ENCODE results near the gene PTK7.
"Not testable (repeated sequence)": the region's sequence is repeated elsewhere in the genome, so short reads cannot be mapped to it uniquely, and the experiment has no call there.

PTK7 gene

DNA sequence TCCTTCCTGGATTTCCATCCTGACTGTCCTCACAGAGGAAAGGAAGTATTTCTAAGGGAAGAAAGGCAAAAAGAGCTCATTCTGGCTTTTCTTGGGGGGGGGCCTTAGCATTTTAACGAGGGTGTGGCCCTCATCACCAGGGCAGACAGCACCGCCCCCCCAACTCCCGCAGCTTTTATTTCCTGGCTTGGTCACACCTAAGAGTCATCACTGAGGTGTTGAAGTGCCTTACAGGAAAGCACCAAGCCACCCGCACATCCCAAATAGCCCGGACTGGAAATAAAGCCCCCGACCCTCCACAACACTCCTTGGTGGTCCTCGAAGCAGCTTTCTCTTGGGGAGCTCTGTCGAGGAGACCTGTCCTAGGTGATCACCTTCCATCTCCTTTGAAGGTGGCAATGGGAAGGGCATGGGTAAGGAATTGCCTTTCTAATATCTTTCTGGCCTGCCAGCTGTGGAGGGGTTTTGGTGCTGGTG, 1.3 kb downstream of the PTK7 start:
- Histone ChIP-seq H3K27me3 (ENCODE audit: insufficient read depth, low read length) (no peaks in the 10 kb centered on the region), H3K9me3 (ENCODE audit: insufficient read depth, low read depth, low read length) (no peaks in the 10 kb centered on the region), H3K4me1 (ENCODE audit: insufficient read depth, low read length) (peaks cover 27% of the 10 kb centered on the region), H3K9ac (ENCODE audit: low read depth, low read length) (peak overlapping the region; percentile 92; the same call in 1 of the 2 replicates), H3K27ac (ENCODE audit: low read length) (no peak overlapping the region), H3K4me3 (ENCODE audit: low read length) (peak overlapping the region; percentile 85), H3K36me3 (ENCODE audit: insufficient read depth, low read depth, low read length) (peaks cover 18% of the 10 kb centered on the region; the same call in 1 of the 2 replicates)

DNA sequence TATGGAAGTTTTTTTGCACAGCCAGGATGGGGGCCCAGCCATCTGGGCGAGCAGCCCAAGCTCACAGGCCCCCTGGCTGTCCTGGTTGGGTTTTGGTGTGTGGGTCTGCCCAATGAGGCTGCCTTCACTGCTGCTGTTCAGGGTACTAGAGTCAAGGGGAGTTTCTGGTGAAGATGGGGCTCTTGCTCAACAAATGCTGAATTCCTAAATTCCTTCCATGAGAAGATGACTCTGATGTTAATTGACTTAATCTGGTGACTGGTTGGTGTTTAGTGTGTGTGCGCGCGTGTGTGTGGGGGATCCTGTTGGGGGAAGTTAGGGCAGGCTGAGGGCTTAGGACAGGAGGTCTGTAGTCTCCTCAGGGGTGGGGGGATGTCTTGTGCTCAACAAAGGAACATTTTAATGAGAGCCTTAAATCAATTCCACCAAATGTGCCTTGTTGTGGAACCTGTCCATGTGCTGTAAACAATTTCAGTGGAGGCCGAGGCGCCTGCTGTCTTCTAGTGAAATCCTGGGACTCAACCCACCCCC, 1.9 kb downstream of the PTK7 start:
- H3K27me3 ChIP-seq (ENCODE audit: insufficient read depth, low read length) = no peaks in the 10 kb centered on the region
- no peak overlapping the region for H3K27ac ChIP-seq (ENCODE audit: low read length)
- H3K4me1 ChIP-seq (ENCODE audit: insufficient read depth, low read length) = peaks cover 27% of the 10 kb centered on the region
- H3K9ac ChIP-seq (ENCODE audit: low read depth, low read length) = peak overlapping the region; percentile 6; the same call in 1 of the 2 replicates
- peak overlapping the region; percentile 85 for H3K4me3 ChIP-seq (ENCODE audit: low read length)
- H3K36me3 ChIP-seq (ENCODE audit: insufficient read depth, low read depth, low read length) = peaks cover 18% of the 10 kb centered on the region; the same call in 1 of the 2 replicates
- no peaks in the 10 kb centered on the region for H3K9me3 ChIP-seq (ENCODE audit: insufficient read depth, low read depth, low read length)

- H3K4me1 ChIP-seq (ENCODE audit: insufficient read depth, low read length) = peaks cover 27% of the 10 kb centered on the region
- H3K27me3 ChIP-seq (ENCODE audit: insufficient read depth, low read length) = no peaks in the 10 kb centered on the region
- H3K9me3 ChIP-seq (ENCODE audit: insufficient read depth, low read depth, low read length) = no peaks in the 10 kb centered on the region
- peak overlapping the region; percentile 85; the same call in 1 of the 2 replicates for H3K4me3 ChIP-seq (ENCODE audit: low read length)
- no peak overlapping the region for H3K9ac ChIP-seq (ENCODE audit: low read depth, low read length)
- H3K36me3 ChIP-seq (ENCODE audit: insufficient read depth, low read depth, low read length) = peaks cover 15% of the 10 kb centered on the region; the same call in 1 of the 2 replicates
- no peak overlapping the region for H3K27ac ChIP-seq (ENCODE audit: low read length)
These were observed 2.6 kb downstream of the PTK7 start for GRCh38 chr6:43078691-43079090.

- Histone ChIP-seq H3K27ac (ENCODE audit: low read length) (no peak overlapping the region), H3K27me3 (ENCODE audit: insufficient read depth, low read length) (no peaks in the 10 kb centered on the region), H3K4me3 (ENCODE audit: low read length) (no peak overlapping the region), H3K9me3 (ENCODE audit: insufficient read depth, low read depth, low read length) (no peaks in the 10 kb centered on the region), H3K9ac (ENCODE audit: low read depth, low read length) (no peak overlapping the region), H3K4me1 (ENCODE audit: insufficient read depth, low read length) (peaks cover 11% of the 10 kb centered on the region; the same call in 1 of the 2 replicates), H3K36me3 (ENCODE audit: insufficient read depth, low read depth, low read length) (peaks cover 5% of the 10 kb centered on the region; the same call in 1 of the 2 replicates)
These were observed 4.9 kb downstream of the PTK7 start for GRCh38 chr6:43081043-43081442.

DNA sequence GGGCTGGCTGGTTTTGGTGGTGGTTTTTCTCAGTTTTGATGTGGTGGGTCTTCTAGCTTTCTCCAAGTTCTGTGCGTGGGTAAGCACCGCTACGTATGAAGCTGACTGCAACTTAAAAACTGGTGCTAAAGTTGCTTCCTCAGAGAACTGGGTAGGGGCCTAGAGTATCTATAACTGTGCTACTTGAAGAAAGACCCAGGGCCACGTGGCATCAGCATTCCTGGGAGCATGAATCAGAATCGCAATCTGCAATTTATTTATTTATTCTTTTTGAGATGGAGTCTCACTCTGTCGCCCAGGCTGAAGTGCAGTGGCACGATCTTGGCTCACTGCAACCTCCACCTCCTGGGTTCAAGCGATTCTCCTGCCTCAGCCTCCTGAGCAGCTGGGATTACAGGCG, 5.8 kb downstream of the PTK7 start:
- H3K36me3 ChIP-seq (ENCODE audit: insufficient read depth, low read depth, low read length) = not testable (repeated sequence)

GRCh38 chr6:43082806-43083655, 6.9 kb downstream of the PTK7 start:
- H3K4me1 ChIP-seq (ENCODE audit: insufficient read depth, low read length) = peaks cover 8% of the 10 kb centered on the region; the same call in 1 of the 2 replicates
- peaks cover 5% of the 10 kb centered on the region; the same call in 1 of the 2 replicates for H3K36me3 ChIP-seq (ENCODE audit: insufficient read depth, low read depth, low read length)
- H3K9me3 ChIP-seq (ENCODE audit: insufficient read depth, low read depth, low read length) = no peaks in the 10 kb centered on the region
- H3K4me3 ChIP-seq (ENCODE audit: low read length) = no peak overlapping the region
- no peak overlapping the region for H3K9ac ChIP-seq (ENCODE audit: low read depth, low read length)
- no peaks in the 10 kb centered on the region for H3K27me3 ChIP-seq (ENCODE audit: insufficient read depth, low read length)
- no peak overlapping the region for H3K27ac ChIP-seq (ENCODE audit: low read length)

More for the DNA sequence above, 5.8 kb downstream of the PTK7 start:
- H3K4me3 ChIP-seq (ENCODE audit: low read length); H3K9ac ChIP-seq (ENCODE audit: low read depth, low read length); H3K27ac ChIP-seq (ENCODE audit: low read length); H3K27me3 ChIP-seq (ENCODE audit: insufficient read depth, low read length); H3K9me3 ChIP-seq (ENCODE audit: insufficient read depth, low read depth, low read length): not testable (repeated sequence)
- H3K4me1 ChIP-seq (ENCODE audit: insufficient read depth, low read length) = peaks cover 11% of the 10 kb centered on the region; the same call in 1 of the 2 replicates

- no peaks in the 10 kb centered on the region for H3K27me3 ChIP-seq (ENCODE audit: insufficient read depth, low read length)
- H3K36me3 ChIP-seq (ENCODE audit: insufficient read depth, low read depth, low read length) = peaks cover under 1% of the 10 kb centered on the region; the same call in 1 of the 2 replicates
- no peak overlapping the region for H3K9ac ChIP-seq (ENCODE audit: low read depth, low read length)
- no peak overlapping the region for H3K27ac ChIP-seq (ENCODE audit: low read length)
- peaks cover 21% of the 10 kb centered on the region for H3K4me1 ChIP-seq (ENCODE audit: insufficient read depth, low read length)
- no peaks in the 10 kb centered on the region for H3K9me3 ChIP-seq (ENCODE audit: insufficient read depth, low read depth, low read length)
- no peak overlapping the region for H3K4me3 ChIP-seq (ENCODE audit: low read length)
These were observed 10.0 kb downstream of the PTK7 start for GRCh38 chr6:43086022-43086658.

- H3K4me3 ChIP-seq (ENCODE audit: low read length) = no peak overlapping the region
- H3K27ac ChIP-seq (ENCODE audit: low read length) = no peak overlapping the region
- no peaks in the 10 kb centered on the region for H3K36me3 ChIP-seq (ENCODE audit: insufficient read depth, low read depth, low read length)
- H3K9me3 ChIP-seq (ENCODE audit: insufficient read depth, low read depth, low read length) = no peaks in the 10 kb centered on the region
- no peak overlapping the region for H3K9ac ChIP-seq (ENCODE audit: low read depth, low read length)
- H3K27me3 ChIP-seq (ENCODE audit: insufficient read depth, low read length) = no peaks in the 10 kb centered on the region
- peaks cover 31% of the 10 kb centered on the region for H3K4me1 ChIP-seq (ENCODE audit: insufficient read depth, low read length)
These were observed 12.5 kb downstream of the PTK7 start for GRCh38 chr6:43088654-43089056.

DNA sequence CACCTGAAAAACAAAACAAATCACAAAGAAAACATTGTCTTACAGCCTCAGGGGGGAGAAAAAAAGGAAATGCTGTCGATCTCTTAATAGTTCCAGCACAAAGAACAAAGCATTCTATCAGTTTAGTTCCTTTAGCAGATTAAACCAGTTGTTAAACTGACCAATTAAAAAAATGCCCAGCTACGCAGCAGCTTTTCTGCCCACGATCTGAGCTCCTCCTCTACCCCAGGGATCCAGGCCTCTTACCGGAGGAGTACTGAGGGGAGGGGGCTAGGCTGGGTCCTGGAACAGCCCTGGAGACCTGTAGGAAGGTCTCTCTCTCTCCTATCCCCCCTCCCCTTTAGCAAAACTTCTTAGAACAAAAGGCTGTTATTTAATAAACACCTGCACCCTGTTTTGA, 13.4 kb downstream of the PTK7 start:
- no peaks in the 10 kb centered on the region for H3K27me3 ChIP-seq (ENCODE audit: insufficient read depth, low read length)
- peak overlapping the region; percentile 34 for H3K4me3 ChIP-seq (ENCODE audit: low read length)
- no peaks in the 10 kb centered on the region for H3K9me3 ChIP-seq (ENCODE audit: insufficient read depth, low read depth, low read length)
- no peaks in the 10 kb centered on the region for H3K36me3 ChIP-seq (ENCODE audit: insufficient read depth, low read depth, low read length)
- H3K9ac ChIP-seq (ENCODE audit: low read depth, low read length) = peak overlapping the region; percentile 73; the same call in 1 of the 2 replicates
- H3K27ac ChIP-seq (ENCODE audit: low read length) = peak overlapping the region; percentile 80
- H3K4me1 ChIP-seq (ENCODE audit: insufficient read depth, low read length) = peaks cover 37% of the 10 kb centered on the region

GRCh38 chr6:43089874-43090558, 13.9 kb downstream of the PTK7 start:
- peak overlapping the region; percentile 80 for H3K27ac ChIP-seq (ENCODE audit: low read length)
- H3K27me3 ChIP-seq (ENCODE audit: insufficient read depth, low read length) = no peaks in the 10 kb centered on the region
- no peaks in the 10 kb centered on the region for H3K9me3 ChIP-seq (ENCODE audit: insufficient read depth, low read depth, low read length)
- H3K9ac ChIP-seq (ENCODE audit: low read depth, low read length) = peak overlapping the region; percentile 73
- H3K4me3 ChIP-seq (ENCODE audit: low read length) = peak overlapping the region; percentile 34
- H3K36me3 ChIP-seq (ENCODE audit: insufficient read depth, low read depth, low read length) = no peaks in the 10 kb centered on the region
- peaks cover 37% of the 10 kb centered on the region for H3K4me1 ChIP-seq (ENCODE audit: insufficient read depth, low read length)

- H3K27me3 ChIP-seq (ENCODE audit: insufficient read depth, low read length) = no peaks in the 10 kb centered on the region
- no peaks in the 10 kb centered on the region for H3K36me3 ChIP-seq (ENCODE audit: insufficient read depth, low read depth, low read length)
- peak overlapping the region; percentile 73 for H3K9ac ChIP-seq (ENCODE audit: low read depth, low read length)
- no peaks in the 10 kb centered on the region for H3K9me3 ChIP-seq (ENCODE audit: insufficient read depth, low read depth, low read length)
- peak overlapping the region; percentile 34; the same call in 1 of the 2 replicates for H3K4me3 ChIP-seq (ENCODE audit: low read length)
- peak overlapping the region; percentile 58 for H3K27ac ChIP-seq (ENCODE audit: low read length)
- H3K4me1 ChIP-seq (ENCODE audit: insufficient read depth, low read length) = peaks cover 39% of the 10 kb centered on the region
These were observed 14.4 kb downstream of the PTK7 start for GRCh38 chr6:43090559-43090956.

Measured in iPS-20b (cell line).